Kidney epithelial cell (primary cell): ENCODE results near the gene CASP3. TPM values are rescaled to one million over a fixed set of nuclear protein-coding genes. Genes with fewer than 3 reads are reported as not detected.
A peak's percentile ranks its signal among the peaks of the same experiment; 100 is the strongest.

Experiments
- DNase-seq: peaks from one replicate; pipeline ENCODE4 v3.0.0-alpha.2; 2010; ENCODE audit warnings: low read depth
- H3K27me3 ChIP-seq: 2 replicates; pipeline ENCODE4 v1.6.0; 2011; ENCODE audit warnings: low read length; ENCODE audit not compliant: control insufficient read depth, insufficient read depth
- H3K36me3 ChIP-seq: 2 replicates; pipeline ENCODE4 v1.5.1; 2011; ENCODE audit warnings: low read length; ENCODE audit not compliant: control insufficient read depth, insufficient read depth
- H3K4me3 ChIP-seq: 2 replicates; pipeline ENCODE4 v1.5.1; 2011; ENCODE audit warnings: low read depth, mild to moderate bottlenecking, control low read depth, low read length
- total RNA-seq: library from RNA; depleted of rRNA; stranded (reverse); fragments of >200 nt; gene quantifications from 2 replicates; pipeline ENCODE4 v1.2.3, GENCODE V29; 2015
- TF ChIP-seq, protein P1 (sequence below): IDR thresholded peaks from 2 replicates; pipeline ENCODE4 v1.5.1; 2011; ENCODE audit warnings: mild to moderate bottlenecking, moderate library complexity, low read length, control low read depth, inconsistent platforms; ENCODE audit not compliant: insufficient read depth, poor library complexity, severe bottlenecking

Gene CASP3
- total RNA-seq, 1 donor from 2014 or later, result 51.0 TPM

DNA sequence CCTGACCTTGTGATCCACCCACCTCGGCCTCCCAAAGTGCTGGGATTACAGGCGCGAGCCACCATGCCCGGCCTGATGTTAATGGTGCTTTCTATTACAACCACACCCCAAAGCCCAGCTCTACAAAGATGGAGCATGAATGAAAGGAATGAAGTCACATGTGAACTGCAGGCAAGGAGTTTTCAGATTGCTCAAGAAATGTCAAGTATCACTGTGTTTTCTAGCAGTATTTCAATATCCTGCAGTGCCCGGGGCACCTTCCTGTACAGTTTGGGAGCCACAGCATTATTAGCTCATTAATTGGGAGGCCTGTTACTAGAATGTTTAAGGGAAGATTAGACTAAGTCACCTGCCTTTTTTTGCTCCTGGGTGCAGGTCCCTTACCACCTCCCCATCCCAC, 40.4 kb upstream of the CASP3 start:
- Histone ChIP-seq H3K36me3 (no peaks in the 10 kb centered on the region), H3K4me3 (no peak overlapping the region), H3K27me3 (no peaks in the 10 kb centered on the region)
- no peak for DNase-seq
- TF ChIP-seq, protein P1, sequence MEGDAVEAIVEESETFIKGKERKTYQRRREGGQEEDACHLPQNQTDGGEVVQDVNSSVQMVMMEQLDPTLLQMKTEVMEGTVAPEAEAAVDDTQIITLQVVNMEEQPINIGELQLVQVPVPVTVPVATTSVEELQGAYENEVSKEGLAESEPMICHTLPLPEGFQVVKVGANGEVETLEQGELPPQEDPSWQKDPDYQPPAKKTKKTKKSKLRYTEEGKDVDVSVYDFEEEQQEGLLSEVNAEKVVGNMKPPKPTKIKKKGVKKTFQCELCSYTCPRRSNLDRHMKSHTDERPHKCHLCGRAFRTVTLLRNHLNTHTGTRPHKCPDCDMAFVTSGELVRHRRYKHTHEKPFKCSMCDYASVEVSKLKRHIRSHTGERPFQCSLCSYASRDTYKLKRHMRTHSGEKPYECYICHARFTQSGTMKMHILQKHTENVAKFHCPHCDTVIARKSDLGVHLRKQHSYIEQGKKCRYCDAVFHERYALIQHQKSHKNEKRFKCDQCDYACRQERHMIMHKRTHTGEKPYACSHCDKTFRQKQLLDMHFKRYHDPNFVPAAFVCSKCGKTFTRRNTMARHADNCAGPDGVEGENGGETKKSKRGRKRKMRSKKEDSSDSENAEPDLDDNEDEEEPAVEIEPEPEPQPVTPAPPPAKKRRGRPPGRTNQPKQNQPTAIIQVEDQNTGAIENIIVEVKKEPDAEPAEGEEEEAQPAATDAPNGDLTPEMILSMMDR, result no peak

DNA sequence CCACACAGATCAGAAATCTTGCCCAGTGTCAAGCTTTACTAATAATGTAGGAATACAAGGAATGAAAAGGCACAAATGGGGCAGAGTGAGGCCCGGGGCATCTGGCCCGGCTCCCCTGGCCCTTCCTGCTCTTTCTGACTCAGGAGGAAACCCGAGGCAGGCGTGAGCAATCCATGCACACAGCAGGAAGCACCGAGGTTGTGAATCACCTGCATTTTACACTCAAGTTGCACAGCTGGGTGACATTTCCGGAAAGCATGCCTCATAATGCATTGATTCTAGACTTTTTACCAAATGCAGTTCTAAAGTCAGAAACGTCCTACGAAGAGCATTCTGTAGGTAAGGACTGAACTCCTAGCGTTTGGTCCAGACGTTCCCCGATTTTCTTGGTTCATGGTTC, 39.2 kb upstream of the CASP3 start:
- Histone ChIP-seq H3K36me3 (no peaks in the 10 kb centered on the region), H3K4me3 (no peak overlapping the region), H3K27me3 (no peaks in the 10 kb centered on the region)
- TF ChIP-seq, protein P1, result no peak
- DNase-seq, result peak; percentile 83

DNA sequence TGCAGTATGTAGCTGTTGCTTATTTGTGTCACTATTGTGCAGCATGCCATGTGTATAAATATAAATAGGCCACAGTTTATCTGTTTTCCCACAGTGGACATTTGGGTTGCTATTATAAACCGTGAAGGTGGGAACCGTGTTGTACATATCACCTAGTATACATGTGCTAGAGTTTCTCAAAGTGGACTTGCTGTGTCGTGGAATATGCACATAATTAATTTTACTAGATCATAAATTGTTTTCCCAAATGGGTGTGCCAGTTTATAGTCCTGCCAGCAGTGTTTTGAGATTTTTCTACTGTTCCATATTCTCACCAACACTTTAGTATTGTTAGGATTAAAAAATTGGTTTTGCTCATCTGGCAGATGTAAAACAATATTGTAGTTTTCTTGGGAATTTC, 38.8 kb upstream of the CASP3 start:
- Histone ChIP-seq H3K27me3 (no peaks in the 10 kb centered on the region), H3K4me3 (no peak overlapping the region), H3K36me3 (no peaks in the 10 kb centered on the region)
- TF ChIP-seq, protein P1, result no peak
- DNase-seq, result no peak

DNA sequence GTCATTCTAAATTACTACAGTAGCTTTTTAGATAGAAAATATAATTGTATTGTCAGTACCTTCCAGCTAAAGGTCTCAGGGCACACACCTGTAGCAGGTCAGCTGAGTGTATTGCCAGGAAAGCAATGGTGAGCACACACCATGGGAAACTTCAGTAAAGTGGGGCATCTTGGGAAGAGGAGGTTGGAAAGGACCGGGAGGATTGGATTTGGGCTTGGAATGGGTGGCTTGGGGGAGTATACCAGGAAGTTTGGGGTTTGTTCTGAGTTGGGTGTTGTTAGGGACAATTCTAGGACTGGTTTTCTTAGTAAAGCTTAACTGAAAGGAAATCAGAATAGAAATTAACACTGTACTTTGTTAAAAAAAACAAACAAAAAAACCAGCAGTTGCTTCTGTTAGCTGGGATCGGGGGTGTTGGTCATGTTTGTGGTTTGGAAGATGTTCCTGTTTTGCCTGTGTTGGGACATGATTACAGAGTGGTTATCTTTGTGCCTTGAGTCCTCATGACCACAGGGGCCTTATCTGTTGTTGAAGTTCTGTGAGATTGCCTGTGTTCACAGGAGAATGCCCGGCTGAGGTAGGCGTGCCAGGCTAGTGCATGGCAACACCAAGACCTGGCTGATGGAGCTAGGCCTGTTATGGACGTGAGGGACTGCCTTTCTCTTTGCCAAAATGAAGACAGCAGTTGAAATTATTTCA, 35.4 kb upstream of the CASP3 start:
- TF ChIP-seq, protein P1, result no peak
- H3K27me3 ChIP-seq, result no peaks in the 10 kb centered on the region

DNA sequence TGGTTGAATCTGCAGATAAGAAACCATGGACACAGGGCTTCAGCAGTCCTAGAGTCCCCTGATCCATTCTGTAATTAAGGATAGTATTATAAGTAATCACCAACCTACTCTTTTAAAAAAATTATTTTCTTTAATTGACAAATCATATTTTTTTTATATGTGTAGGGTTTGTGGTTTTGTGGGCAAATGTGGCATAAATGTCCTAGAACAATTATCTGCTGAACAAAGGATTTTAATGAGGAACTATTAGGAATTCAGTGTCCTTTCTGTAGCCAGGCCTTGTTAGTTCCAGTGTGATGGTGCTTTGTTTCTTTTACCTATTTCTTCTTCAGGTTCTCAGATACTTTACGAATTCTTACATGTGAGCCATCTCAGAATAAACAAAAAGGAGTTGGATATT, 32.7 kb upstream of the CASP3 start:
- H3K4me3 ChIP-seq, result no peak overlapping the region
- DNase-seq, result no peak

More for the DNA sequence above, 35.4 kb upstream of the CASP3 start:
- Histone ChIP-seq H3K36me3 (no peaks in the 10 kb centered on the region), H3K4me3 (no peak overlapping the region)
- DNase-seq, result no peak

DNA sequence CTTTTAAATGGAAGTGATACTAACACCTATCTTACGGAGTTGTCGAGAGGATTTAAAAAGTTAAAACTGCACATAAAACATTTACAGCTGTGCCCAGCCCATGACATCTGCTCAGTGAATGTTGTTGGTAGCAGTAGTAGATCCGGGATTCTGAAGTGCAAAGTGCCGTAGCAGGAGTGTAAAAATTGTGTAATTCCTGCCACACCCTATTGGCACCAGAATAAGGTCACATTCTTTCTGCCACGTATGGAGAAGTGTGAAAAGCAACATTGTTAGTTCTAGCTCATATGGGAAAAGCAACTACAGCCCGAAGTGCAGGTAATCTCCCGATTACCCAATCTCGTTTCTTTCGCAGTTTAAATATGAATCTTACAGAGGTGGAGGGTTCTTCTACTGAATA, 31.5 kb upstream of the CASP3 start:
- DNase-seq, result no peak
- no peaks in the 10 kb centered on the region for H3K36me3 ChIP-seq
- TF ChIP-seq, protein P1, result no peak
- H3K27me3 ChIP-seq, result no peaks in the 10 kb centered on the region
- no peak overlapping the region for H3K4me3 ChIP-seq

More for the DNA sequence above, 32.7 kb upstream of the CASP3 start:
- H3K27me3 ChIP-seq, result no peaks in the 10 kb centered on the region
- no peaks in the 10 kb centered on the region for H3K36me3 ChIP-seq
- TF ChIP-seq, protein P1, result no peak
